K562 (cell line): ENCODE measurements around the gene AEN. TPM values are rescaled to one million over a fixed set of nuclear protein-coding genes. Genes with fewer than 3 reads are reported as not detected.

ENCODE experiments used
- ATAC-seq: fragments of 200-7000 bp; cut with Tn5 transposase; 3 replicates; pipeline ENCODE4 v1.9.1; 2020; ENCODE audit warnings: moderate library complexity
- BruUV-seq: library from RNA; stranded (reverse); fragments of 400-500 nt; replicated peaks from 2 replicates; lab custom pipeline; 2021; lab: Mats Ljungman, UMichigan
- CTCF ChIA-PET: fragments of 300-600 bp; formaldehyde crosslinking; extraction: SDS; loops from one replicate; lab custom pipeline; 2021; ENCODE audit warnings: low intra/inter-chr PET ratio; lab: Yijun Ruan, JAX
- POLR2A ChIA-PET: fragments of 300-600, 350-650 bp; sonication (Branson Sonifier 250); formaldehyde crosslinking; extraction: SDS; loops from one replicate; lab custom pipeline; 2021; ENCODE audit warnings: antibody characterized with exemption, inconsistent platforms; lab: Yijun Ruan, JAX
- DNase-seq, 4 experiments: peaks; one replicate each; pipeline versions ENCODE4 v3.0.0 to v3.0.0-alpha.2; 2011 to 2018; ENCODE audit warnings: low spot score in 3 of 4, mixed read lengths in 3 of 4; ENCODE audit errors: extremely low read depth in 1 of 4
- FAIRE-seq: peaks from 2 replicates; lab custom pipeline; 2011; peaks lifted over from hg19 to GRCh38; lab: Jason Lieb, UNC
- H2AFZ ChIP-seq: 2 replicates; pipeline ENCODE4 v1.6.0; 2011; ENCODE audit warnings: low read depth, low read length, control low read depth, inconsistent platforms
- H3K27ac ChIP-seq: fragments of 200-600 bp; 3 replicates; pipeline ENCODE4 v1.8.0; 2011; ENCODE audit warnings: low read depth, mild to moderate bottlenecking, control low read depth, inconsistent platforms, low read length, moderate library complexity, mixed read lengths; ENCODE audit errors: extremely low read depth
- H3K27me3 ChIP-seq, 2 experiments: fragments of 300-600 bp in 1 of 2; 2 replicates in 1 of 2; 3 replicates in 1 of 2; pipeline versions ENCODE4 v1.6.0 to v1.8.0; 2011; ENCODE audit warnings: inconsistent platforms in 2 of 2, low read length in 2 of 2, mild to moderate bottlenecking in 1 of 2, mixed read lengths in 1 of 2, moderate library complexity in 1 of 2; ENCODE audit not compliant: control insufficient read depth in 2 of 2, insufficient read depth in 2 of 2
- H3K36me3 ChIP-seq: fragments of 300-600 bp; 3 replicates; pipeline ENCODE4 v1.8.0; 2011; ENCODE audit warnings: mild to moderate bottlenecking, low read length, inconsistent platforms; ENCODE audit not compliant: control insufficient read depth, insufficient read depth
- H3K4me1 ChIP-seq, 2 experiments: fragments of 200-600 bp in 1 of 2; replicated peaks in 1 of 2; 2 replicates in 1 of 2; 3 replicates in 1 of 2; pipeline versions ENCODE4 v1.5.1 to v1.8.0; 2011; ENCODE audit warnings: inconsistent platforms in 2 of 2, low read length in 2 of 2, mild to moderate bottlenecking in 1 of 2, mixed read lengths in 1 of 2, moderate library complexity in 1 of 2; ENCODE audit not compliant: control insufficient read depth in 2 of 2, insufficient read depth in 2 of 2
- H3K4me2 ChIP-seq: 2 replicates; pipeline ENCODE4 v1.6.1; 2011; ENCODE audit warnings: low read length, control low read depth, inconsistent platforms, mixed read lengths; ENCODE audit not compliant: insufficient read depth
- H3K4me3 ChIP-seq: fragments of 200-600 bp; sonication (generic), shearing (Covaris generic); 2 replicates; pipeline ENCODE4 v1.5.1; 2016; ENCODE audit warnings: control low read depth, inconsistent platforms
- H3K79me2 ChIP-seq: fragments of 200-600 bp; 3 replicates; pipeline ENCODE4 v1.8.0; 2011; ENCODE audit warnings: low read length, inconsistent platforms; ENCODE audit not compliant: control insufficient read depth, insufficient read depth
- H3K9ac ChIP-seq, 2 experiments: 2 replicates each; pipeline versions ENCODE4 v1.6.0 to v1.6.1; 2011; ENCODE audit warnings: low read depth in 2 of 2, low read length in 2 of 2, control low read depth in 1 of 2, inconsistent platforms in 1 of 2, mild to moderate bottlenecking in 1 of 2, mixed read lengths in 1 of 2; ENCODE audit not compliant: insufficient read depth in 1 of 2
- H3K9me1 ChIP-seq: one replicate; pipeline ENCODE4 v1.6.0; 2011; ENCODE audit warnings: inconsistent platforms, mild to moderate bottlenecking, low read length, moderate library complexity; ENCODE audit not compliant: control insufficient read depth, insufficient read depth
- H3K9me3 ChIP-seq: replicated peaks from 2 replicates; pipeline ENCODE4 v1.5.1; 2011; ENCODE audit warnings: low read depth, low read length, inconsistent platforms; ENCODE audit not compliant: control insufficient read depth, insufficient read depth
- H4K20me1 ChIP-seq: replicated peaks from 2 replicates; pipeline ENCODE4 v1.6.1; 2011; ENCODE audit warnings: low read length, inconsistent platforms, mixed read lengths; ENCODE audit not compliant: control insufficient read depth, insufficient read depth
- CCNT2 ChIP-seq: IDR thresholded peaks from 2 replicates; pipeline ENCODE4 v1.6.1; 2011; ENCODE audit warnings: borderline replicate concordance, low read depth, mild to moderate bottlenecking, moderate library complexity, mixed read lengths, low read length; ENCODE audit not compliant: insufficient read length; ENCODE audit errors: extremely low read depth
- CSDE1 ChIP-seq, 2 experiments: fragments of 450-650 bp; IDR thresholded peaks; 2 replicates each; pipeline ENCODE4 v1.6.1; 2016; ENCODE audit warnings: mild to moderate bottlenecking in 1 of 2
- DACH1 ChIP-seq: fragments of 450-650 bp; IDR thresholded peaks from 2 replicates; pipeline ENCODE4 v1.6.1; 2018; ENCODE audit not compliant: partially characterized antibody
- ELF1 ChIP-seq: fragments of 200-800 bp; sonication (Bioruptor generic); IDR thresholded peaks from 2 replicates; pipeline ENCODE4 v1.6.1; 2016; ENCODE audit warnings: missing genetic modification characterization, missing compliant biosample characterization
- ESRRA ChIP-seq: fragments of 450-650 bp; IDR thresholded peaks from 2 replicates; pipeline ENCODE4 v1.6.1; 2014; ENCODE audit warnings: low read depth, mild to moderate bottlenecking, moderate library complexity, borderline replicate concordance
- HDAC1 ChIP-seq, 2 experiments: fragments of 450-650 bp; IDR thresholded peaks; 2 replicates each; pipeline ENCODE4 v1.6.1; 2016 to 2017; ENCODE audit warnings: inconsistent platforms in 1 of 2, mild to moderate bottlenecking in 1 of 2, moderate library complexity in 1 of 2
- LCOR ChIP-seq: sonication (generic); formaldehyde crosslinking; IDR thresholded peaks from 2 replicates; pipeline ENCODE4 v1.8.0; 2022; ENCODE audit warnings: mild to moderate bottlenecking, missing genetic modification reagents
- NKRF ChIP-seq: fragments of 450-650 bp; IDR thresholded peaks from 2 replicates; pipeline ENCODE4 v1.6.1; 2016; ENCODE audit warnings: borderline replicate concordance
- NUFIP1 ChIP-seq: fragments of 450-650 bp; IDR thresholded peaks from 2 replicates; pipeline ENCODE4 v1.6.1; 2018; ENCODE audit not compliant: partially characterized antibody
- OTX1 ChIP-seq: fragments of 450-650 bp; formaldehyde crosslinking; IDR thresholded peaks from 2 replicates; pipeline ENCODE4 v1.4.0; 2022; ENCODE audit warnings: mild to moderate bottlenecking
- PATZ1 ChIP-seq: fragments of 250-450 bp; sonication (Bioruptor Pico); IDR thresholded peaks from 2 replicates; pipeline ENCODE4 v1.5.0; 2020; ENCODE audit warnings: mild to moderate bottlenecking, borderline replicate concordance
- RBM14 ChIP-seq: fragments of 200-400 bp; formaldehyde crosslinking; IDR thresholded peaks from 2 replicates; pipeline ENCODE4 v1.6.1; 2018; ENCODE audit warnings: low read depth, mild to moderate bottlenecking, low read length, moderate library complexity, borderline replicate concordance; ENCODE audit not compliant: insufficient read depth
- SIN3A ChIP-seq, 2 experiments: fragments of 150-350 bp in 1 of 2; IDR thresholded peaks; 2 replicates each; pipeline ENCODE4 v1.6.1; 2011 to 2016; ENCODE audit warnings: borderline replicate concordance in 2 of 2, low read depth in 2 of 2, low read length in 2 of 2, mild to moderate bottlenecking in 2 of 2, moderate library complexity in 2 of 2; ENCODE audit not compliant: control insufficient read depth in 1 of 2
- ZNF644 ChIP-seq: fragments of 200-800 bp; sonication (Bioruptor generic); IDR thresholded peaks from 2 replicates; pipeline ENCODE4 v1.6.1; 2016; ENCODE audit warnings: low read depth, missing genetic modification characterization, missing compliant biosample characterization
- ZNF696 ChIP-seq: fragments of 250-450 bp; sonication (Bioruptor Pico); conservative IDR thresholded peaks from 2 replicates; pipeline ENCODE4 v1.4.0; 2020; ENCODE audit warnings: mild to moderate bottlenecking, moderate library complexity
- WGBS: fragments of 100-300 bp; shearing (Covaris generic); methylation state at CpG from one replicate; pipeline ENCODE4 v1.1.6; 2016; ENCODE audit warnings: low coverage, mixed read lengths; ENCODE audit not compliant: insufficient coverage; ENCODE audit errors: missing lambda C conversion rate; 5-methylcytosine and 5-hydroxymethylcytosine counted together
- in situ Hi-C: fragments of 300-500 bp; cut with MboI; formaldehyde crosslinking; loops from 4 replicates; pipeline ENCODE4 v1.15.0; 2018; ENCODE audit warnings: inconsistent platforms, mixed read lengths
- intact Hi-C: fragments of 100-400 bp; cut with micrococcal nuclease; formaldehyde crosslinking; loops from 2 replicates; pipeline ENCODE4 v1.14.2; 2022
- polyA plus RNA-seq, 8 experiments: library from polyadenylated mRNA; depleted of rRNA in 4 of 8; stranded (reverse) in 5 of 8; unstranded in 3 of 8; fragments of >200 nt; fragmentation: Nextera tagmentation in 2 of 8; fragmentation: Illumina TruSeq in 1 of 8; extraction: Ambion mirVana in 2 of 8; extraction: Trizol in 1 of 8; gene quantifications; 2 replicates each; pipeline versions ENCODE4 v1.2.1 to v1.2.3, GENCODE V29; 2011 to 2014; ENCODE audit warnings: inconsistent platforms in 1 of 8, missing spikeins in 1 of 8
- total RNA-seq, 7 experiments: library from RNA; depleted of rRNA in 6 of 7; stranded (reverse); fragments of >200 nt in 6 of 7; fragmentation: Illumina TruSeq in 2 of 7; extraction: Trizol in 2 of 7; gene quantifications; 2 replicates each; pipeline versions ENCODE4 v1.2.1 to v1.2.3, GENCODE V29; 2011 to 2021; ENCODE audit warnings: low replicate concordance in 1 of 7

Gene AEN
- total and polyA plus RNA-seq, 9 of the 15 experiments (the other 6 are each of a cell fraction or from before 2014, with no cell fraction given) = 9.0 to 51.0 (median 32.8) TPM

- peak; percentile 2 for TF ChIP-seq DACH1
- peak; percentile 35; the same call in 1 of the 2 replicates for TF ChIP-seq NKRF
- TF ChIP-seq SIN3A (IDR thresholded peaks at IDR 0.05; ENCODE audit: borderline replicate concordance in 2 of 2, control insufficient read depth in 1 of 2, low read depth in 2 of 2, low read length in 2 of 2) = peak in 1 of 2 experiments; percentile 75; a peak in 2 of 4 replicates
Measured at GRCh38 chr15:88621789-88622604, 857 bp downstream of the AEN start (continued).

GRCh38 chr15:88622605-88622975 lies 1.4 kb downstream of the AEN start:
- in situ Hi-C loops (no loop called here), intact Hi-C loops (no loop called here)
- Histone ChIP-seq H3K4me2 (peak overlapping the region; percentile 91), H3K27ac (peak overlapping the region; percentile 91; the same call in 1 of the 3 replicates), H3K9ac (peak overlapping the region; percentile 11 to 87; a peak in 3 of 4 replicates), H3K79me2 (peaks cover 69% of the 10 kb centered on the region), H3K27me3 (no peaks in the 10 kb centered on the region), H3K4me1 (peaks cover 14 to 24% of the 10 kb centered on the region in 2 experiments; a peak in 4 of 5 replicates), H3K9me3 (no peaks in the 10 kb centered on the region), H3K4me3 (peak overlapping the region; percentile 68), H2AFZ (no peak overlapping the region), H3K9me1 (no peaks in the 10 kb centered on the region), H3K36me3 (peaks cover 47% of the 10 kb centered on the region), H4K20me1 (peaks cover 34% of the 10 kb centered on the region)
- FAIRE-seq = no peak
- DNase-seq = no peak
- POLR2A ChIA-PET = interaction anchor here (1.0 to 1.8 kb wide), 2 partner anchors 8 to 14 kb away, joined by 4 to 6 read pairs; no protein-coding TSS in a partner anchor
- CTCF ChIA-PET = no interaction called here
- ATAC-seq = no peak
- 2% methylated on average over 5 of the region's 5 CpGs for WGBS
- BruUV-seq = no TSS peak
- TF ChIP-seq CCNT2 (no peak), ESRRA (no peak), ELF1 (tag) (no peak), NUFIP1 (no peak), PATZ1 (CRISPR knock-in tag) (no peak), ZNF644 (tag) (no peak), HDAC1 (IDR thresholded peaks at IDR 0.05) (no peak), CSDE1 (IDR thresholded peaks at IDR 0.05) (no peak), OTX1 (CRISPR knock-in tag) (no peak), ZNF696 (no peak), LCOR (CRISPR knock-in tag) (no peak), RBM14 (no peak)
